Globus pallidus (tissue), 1 donor: ENCODE measurements around the gene COPB2.
"Not testable (repeated sequence)": the region's sequence is repeated elsewhere in the genome, so short reads cannot be mapped to it uniquely, and the experiment has no call there.

Experiments used
- DNase-seq: peaks from one replicate; pipeline ENCODE4 v3.0.0-alpha.2; 2015; ENCODE audit warnings: low spot score

COPB2 gene

GRCh38 chr3:139389552-139390368, at the start of gene COPB2:
Gene COPB2, minus strand, starts transcription at chr3:139389647. Its CDS starts 97 bp downstream, at chr3:139389550.
- DNase-seq, result peak; percentile 99

GRCh38 chr3:139434764-139435307, 45.4 kb upstream of the COPB2 start:
- no peak for DNase-seq

DNA sequence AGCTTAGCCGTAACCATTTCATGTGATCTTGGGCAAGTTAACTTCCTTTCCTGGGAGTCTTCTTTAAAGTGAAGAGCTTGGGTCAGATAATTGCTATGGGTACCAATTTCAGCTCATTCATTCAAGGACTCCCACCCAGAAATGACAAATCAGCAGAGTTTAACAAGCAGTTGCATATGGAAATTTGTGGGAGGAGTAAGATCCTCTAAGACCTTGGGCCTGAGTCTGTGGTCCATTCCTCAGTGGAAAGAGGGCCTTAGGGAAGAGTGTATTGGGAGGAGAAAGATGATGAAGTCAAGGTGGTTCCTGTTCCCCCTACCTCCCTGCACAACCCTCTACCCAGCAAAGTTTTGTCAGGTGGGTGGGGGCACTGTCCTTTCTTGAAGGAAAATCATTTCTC, 44.8 kb upstream of the COPB2 start:
- DNase-seq, result no peak

- DNase-seq, result no peak
Observed at GRCh38 chr3:139433089-139433488, 43.6 kb upstream of the COPB2 start.

GRCh38 chr3:139430493-139430892, 41.0 kb upstream of the COPB2 start:
- no peak for DNase-seq

DNA sequence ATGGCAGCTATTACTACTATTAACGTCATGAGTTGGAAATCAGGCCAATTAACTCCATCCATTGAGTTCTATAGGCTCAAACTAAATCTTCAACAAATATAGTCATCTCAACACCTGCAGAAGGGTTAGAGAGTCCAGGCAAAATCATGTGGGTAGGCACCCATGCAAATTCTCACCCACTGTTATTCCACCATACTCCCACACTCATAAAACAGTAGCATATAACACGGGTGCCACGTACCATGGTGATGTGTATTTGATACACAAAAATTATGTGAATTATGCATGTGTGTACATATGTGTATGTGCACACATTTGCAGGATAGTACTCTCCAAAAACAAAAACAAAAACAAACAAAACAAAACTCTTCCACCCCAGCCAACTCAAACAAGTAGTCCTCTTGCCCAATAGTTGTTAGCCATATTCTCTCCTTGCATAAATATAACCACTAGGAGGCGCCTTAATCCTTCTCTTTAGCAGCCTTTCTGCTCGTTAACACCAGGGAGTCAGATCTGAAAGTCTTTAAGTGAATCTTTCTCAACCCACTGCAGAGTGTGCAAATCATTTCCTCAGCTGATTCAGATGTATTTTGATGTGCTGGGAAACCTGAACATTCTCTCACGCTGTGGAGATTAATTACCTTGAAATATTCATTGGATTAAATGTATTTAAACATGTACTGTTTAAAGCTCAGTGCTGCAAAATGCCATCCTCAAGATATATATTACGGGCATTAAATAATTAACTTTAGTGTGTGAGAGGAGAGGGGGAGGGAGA, 38.0 kb upstream of the COPB2 start:
- peak; percentile 85 for DNase-seq

GRCh38 chr3:139425745-139426400, 36.4 kb upstream of the COPB2 start:
- no peak for DNase-seq

DNA sequence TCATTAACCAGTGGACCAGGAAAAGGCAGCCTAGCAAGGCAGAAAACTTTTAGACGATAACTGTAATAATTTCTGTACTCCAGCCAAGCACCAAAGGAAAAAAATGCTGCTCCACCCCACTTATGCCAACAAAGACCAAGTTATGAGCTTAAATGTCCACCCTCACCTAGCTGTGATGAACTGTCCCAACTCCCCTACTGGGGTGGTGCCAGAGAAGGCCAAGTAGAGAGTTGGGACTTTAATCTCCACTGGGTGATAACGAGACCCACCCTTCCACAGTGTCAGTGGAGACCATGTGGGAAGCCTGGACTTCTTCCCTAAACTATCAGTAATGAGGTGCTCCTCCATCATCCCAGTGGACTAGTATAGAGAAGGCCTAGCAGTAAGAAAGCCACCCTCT, 33.8 kb upstream of the COPB2 start:
- DNase-seq, result no peak

- DNase-seq, result no peak
Observed at GRCh38 chr3:139421460-139421859, 32.0 kb upstream of the COPB2 start.

DNA sequence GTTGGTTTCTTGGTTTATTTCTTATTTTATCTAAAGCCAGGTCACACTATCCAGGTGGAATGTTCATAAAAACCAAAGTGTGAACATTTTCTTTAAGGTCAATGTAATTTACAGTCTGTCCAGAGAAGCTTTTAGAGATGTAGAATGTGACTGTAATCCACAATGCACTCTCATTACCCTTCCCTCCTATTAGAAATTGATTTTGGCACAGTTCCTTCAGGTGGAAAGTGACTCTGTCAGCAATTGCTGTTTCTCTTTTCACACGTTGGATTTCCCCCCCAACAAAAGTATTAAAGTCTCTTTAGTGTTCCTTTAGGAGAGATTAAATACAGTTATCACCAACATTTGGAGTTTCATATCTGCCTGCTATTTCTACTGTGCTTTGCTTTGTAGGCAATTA, 31.6 kb upstream of the COPB2 start:
- DNase-seq, result no peak

DNA sequence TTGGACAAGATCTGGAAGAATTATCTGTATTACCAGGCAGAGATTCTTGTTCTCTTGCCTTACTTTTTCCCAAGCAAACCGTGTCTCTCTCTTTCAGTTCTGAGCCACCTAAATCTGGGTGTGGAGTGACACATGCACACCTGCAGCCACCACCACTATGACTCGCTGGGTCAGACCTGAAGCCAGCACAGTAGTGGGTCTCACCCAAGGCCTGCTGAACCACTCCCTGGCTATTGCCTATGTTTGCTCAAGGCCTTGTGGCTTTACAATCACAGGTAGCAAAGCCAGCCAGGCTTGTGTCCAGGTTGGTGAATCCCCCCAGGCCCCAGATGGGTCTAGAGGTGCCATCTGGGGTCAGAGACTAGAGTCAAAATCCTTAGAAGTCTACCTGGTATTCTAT, 28.7 kb upstream of the COPB2 start:
- no peak for DNase-seq

DNA sequence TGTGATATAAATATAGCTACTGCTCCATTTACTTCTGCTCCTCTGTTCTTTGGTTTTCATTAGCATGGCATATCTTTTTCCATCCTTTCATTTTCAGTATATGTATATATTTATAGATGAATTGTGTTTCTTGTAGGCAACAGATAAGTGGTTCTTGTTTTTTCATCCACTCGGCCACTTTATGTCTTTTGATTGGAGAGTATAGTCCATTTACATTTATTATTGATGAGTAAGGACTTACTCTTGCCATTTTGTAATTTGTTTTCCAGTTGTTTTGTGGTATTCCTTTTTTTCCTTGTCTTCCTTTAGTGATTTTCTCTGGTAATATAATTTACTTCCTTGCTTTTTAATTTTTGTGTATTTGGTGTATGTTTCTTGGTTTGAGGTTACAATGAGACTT, 26.8 kb upstream of the COPB2 start:
- no peak for DNase-seq

DNA sequence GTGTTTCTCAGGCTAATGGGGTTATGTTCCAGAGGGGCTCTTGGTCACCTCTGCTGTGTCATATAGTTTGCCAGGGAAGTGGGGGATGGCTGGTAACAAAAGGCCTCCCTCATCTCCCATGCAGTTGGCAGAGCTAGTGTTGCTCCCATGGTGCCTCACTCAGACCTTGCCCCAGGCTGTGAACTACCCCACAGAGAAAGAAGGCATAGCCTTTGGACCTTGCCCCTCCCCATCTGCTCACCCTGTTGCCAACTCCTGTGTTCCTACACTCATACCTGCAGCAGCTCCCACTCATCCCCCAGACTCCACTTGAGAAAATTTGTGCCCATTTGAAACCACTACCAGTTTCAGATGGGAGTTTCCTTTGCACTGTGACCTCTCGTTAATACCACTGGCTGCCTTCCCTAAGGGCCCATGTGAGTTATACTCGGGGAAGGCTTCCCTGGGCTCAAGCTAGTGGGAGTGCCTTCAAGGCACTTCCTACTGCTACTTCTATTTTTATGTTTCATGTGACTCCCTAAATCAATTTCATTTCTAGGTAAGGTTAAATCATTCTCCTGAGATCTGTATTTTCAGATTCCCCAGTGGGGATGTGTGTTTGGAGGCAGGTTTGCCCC, 25.3 kb upstream of the COPB2 start:
- DNase-seq, result no peak

DNA sequence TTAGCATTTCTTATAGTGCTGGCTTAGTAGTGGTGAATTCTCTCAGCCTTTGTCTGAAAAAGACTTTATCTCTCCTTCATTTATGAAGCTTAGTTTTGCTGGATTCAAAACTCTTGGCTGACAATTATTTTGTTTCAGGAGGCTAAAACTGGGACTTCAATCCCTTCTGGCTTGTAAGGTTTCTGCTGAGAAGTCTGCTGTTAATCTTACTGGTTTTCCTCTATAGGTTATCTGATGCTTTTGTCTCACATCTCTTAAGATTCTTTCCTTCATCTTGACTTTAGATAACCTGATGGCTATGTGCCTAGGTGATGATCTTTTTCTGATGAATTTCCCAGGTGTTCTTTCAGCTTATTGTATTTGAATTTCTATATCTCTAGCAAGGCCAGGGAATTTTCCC, 23.4 kb upstream of the COPB2 start:
- DNase-seq, result not testable (repeated sequence)

DNA sequence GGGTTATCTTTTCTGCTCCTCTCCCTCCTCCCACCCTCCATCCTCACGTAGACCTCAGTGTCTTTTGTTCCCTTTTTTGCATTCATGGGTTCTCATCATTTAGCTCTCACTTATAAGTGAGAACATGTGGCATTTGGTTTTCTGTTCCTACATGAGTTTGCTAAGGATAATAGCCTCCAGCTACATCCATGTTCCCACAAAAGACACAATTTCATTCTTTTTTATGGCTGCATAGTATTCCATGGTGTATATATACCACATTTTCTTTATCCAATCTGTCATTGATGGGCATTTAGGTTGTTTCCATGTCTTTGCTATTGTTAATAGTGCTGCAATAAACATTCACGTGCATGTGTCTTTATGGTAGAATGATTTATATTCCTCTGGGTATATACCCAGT, 11.7 kb upstream of the COPB2 start:
- DNase-seq, result not testable (repeated sequence)

DNA sequence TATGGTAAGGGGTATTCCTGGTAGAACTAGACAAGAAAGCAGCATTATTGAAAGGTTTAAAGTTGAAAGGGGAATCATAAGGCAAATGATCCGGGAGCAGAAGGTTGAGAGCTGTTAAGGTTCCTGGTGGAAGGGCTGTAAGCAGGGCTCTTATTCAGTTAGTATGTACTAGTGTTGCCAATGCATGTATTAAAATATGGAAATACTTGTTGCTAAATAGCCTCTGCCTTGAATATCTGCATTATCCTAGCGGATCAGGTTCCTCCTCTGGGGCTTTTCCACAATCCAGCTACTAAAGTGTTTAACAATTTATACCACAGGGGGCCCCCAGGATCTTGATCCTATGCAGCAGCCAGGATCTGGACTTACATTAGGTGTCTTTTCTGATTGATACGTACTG, 7.3 kb upstream of the COPB2 start:
- no peak for DNase-seq

GRCh38 chr3:139394116-139394515, 4.7 kb upstream of the COPB2 start:
- no peak for DNase-seq

GRCh38 chr3:139388821-139389551, 461 bp downstream of the COPB2 start:
- DNase-seq, result no peak

- no peak for DNase-seq
Observed at GRCh38 chr3:139388077-139388476, 1.4 kb downstream of the COPB2 start.

GRCh38 chr3:139382291-139382690, 7.2 kb downstream of the COPB2 start:
- DNase-seq, result not testable (repeated sequence)

GRCh38 chr3:139380575-139380974, 8.9 kb downstream of the COPB2 start:
- DNase-seq, result no peak
